Adrenal gland (tissue), 12 donors: ENCODE results near the gene CRNKL1. TPM values are rescaled to one million over a fixed set of nuclear protein-coding genes. Genes with fewer than 3 reads are reported as not detected.

ENCODE experiments used
- DNase-seq, 7 donors: peaks; one replicate each; pipeline ENCODE4 v3.0.0-alpha.2; 2019 to 2020
- H3K27ac ChIP-seq, 5 donors: fragments of 200-600 bp; sonication (generic) in 4 of 5; 1 replicate in 3 of 5; 2 replicates in 2 of 5; pipeline versions ENCODE4 v1.5.1 to v1.8.0; 2016 to 2020; ENCODE audit warnings: mild to moderate bottlenecking in 1 of 5
- H3K27me3 ChIP-seq: fragments of 200-600 bp; 2 replicates; pipeline ENCODE4 v1.8.0; 2021
- H3K36me3 ChIP-seq, 2 donors: fragments of 200-600 bp; replicated peaks in 1 of 2; 1 replicate in 1 of 2; 2 replicates in 1 of 2; pipeline versions ENCODE4 v1.5.1 to v1.8.0; 2018 to 2022
- H3K4me1 ChIP-seq, 2 donors: fragments of 200-600 bp; replicated peaks in 1 of 2; 1 replicate in 1 of 2; 2 replicates in 1 of 2; pipeline versions ENCODE4 v1.5.1 to v1.8.0; 2018 to 2021
- H3K4me3 ChIP-seq, 4 donors: fragments of 200-600 bp; sonication (generic) in 3 of 4; one replicate each; pipeline ENCODE4 v1.5.1; 2016 to 2018
- H3K9me3 ChIP-seq, 3 donors: fragments of 200-600 bp; sonication (generic) in 1 of 3; replicated peaks in 1 of 3; 1 replicate in 2 of 3; 2 replicates in 1 of 3; pipeline versions ENCODE4 v1.5.1 to v1.8.0; 2016 to 2021
- CTCF ChIP-seq, 6 experiments: fragments of 450-650 bp in 4 of 6; fragments of 200-600 bp in 2 of 6; sonication (generic) in 1 of 6; IDR thresholded peaks; 1 replicate in 5 of 6; 2 replicates in 1 of 6; pipeline versions ENCODE4 v1.5.1 to v1.8.0; 2016 to 2021; ENCODE audit warnings: antibody characterized with exemption in 6 of 6, mild to moderate bottlenecking in 2 of 6, moderate library complexity in 1 of 6
- POLR2A ChIP-seq, 2 donors: fragments of 450-650 bp; IDR thresholded peaks; one replicate each; pipeline ENCODE4 v1.6.1; 2017; ENCODE audit warnings: antibody characterized with exemption in 2 of 2, mild to moderate bottlenecking in 2 of 2, moderate library complexity in 1 of 2
- WGBS, 4 donors: extraction: QIAGEN DNeasy Blood & Tissue Kit in 2 of 4; methylation state at CpG; one replicate each; pipeline versions ENCODE4 v1.1.5 to v1.1.7; 2013 to 2017; 5-methylcytosine and 5-hydroxymethylcytosine counted together
- intact Hi-C, 2 donors: fragments of 100-400 bp; cut with DNase I; formaldehyde crosslinking; loops; one replicate each; pipeline versions ENCODE4 v1.14.1 to v1.15.0; 2022 to 2023
- polyA plus RNA-seq, 3 donors: library from polyadenylated mRNA; stranded (reverse); fragments of 200-250 nt in 2 of 3; fragments of 350-450 nt in 1 of 3; fragmentation: Illumina TruSeq in 1 of 3; extraction: RNeasy Lipid Tissue Mini Kit (QIAGEN cat#74804) in 1 of 3; gene quantifications; one replicate each; pipeline ENCODE4 v1.2.3, GENCODE V29; 2013 to 2014
- total RNA-seq, 9 donors: library from RNA; depleted of rRNA in 4 of 9; stranded (reverse); fragments of >200 nt in 4 of 9; fragments of 120-200 nt in 1 of 9; fragmentation: NEBNext Ultra II Directional in 1 of 9; extraction: Animal tissue kit (Norgen Biotek cat#: 25700) in 1 of 9; gene quantifications; one replicate each; pipeline versions ENCODE4 v1.1.0 to v1.2.4, GENCODE V29; 2013 to 2023
- donor health status: healthy with polysubstance abuse.
- donor health status: Bipolar disorder and iron deficiency.
- donor health status: DM: yes; HTN: yes; CAD: no.
- donor health status: DM: no; HTN: no; CAD: no.
- donor health status: DM: no; HTN: no; CAD: no.
- donor health status: DM: yes; HTN: yes; CAD: no.

Gene CRNKL1
- total and polyA plus RNA-seq, 12 donors = 9.6 to 32.0 (median 18.7) TPM

GRCh38 chr20:20089018-20089417 is 36.8 kb upstream of the CRNKL1 start:
- 66 to 88% (median 78%) methylated on average over 3 to 4 of the region's 4 CpGs for WGBS, 4 donors
- no peaks in the 10 kb centered on the region for H3K9me3 ChIP-seq
- DNase-seq = no peak
- H3K27ac ChIP-seq = no peak overlapping the region
- H3K4me3 ChIP-seq = no peak overlapping the region
- intact Hi-C loops = loop anchor here (5.0 to 10.0 kb wide), 2 partner anchors 148 to 156 kb away; no protein-coding TSS in a partner anchor
- TF ChIP-seq POLR2A (IDR thresholded peaks at IDR 0.05) (no peak), CTCF (IDR thresholded peaks at IDR 0.05) (no peak)
- H3K27me3 ChIP-seq = no peaks in the 10 kb centered on the region
- no peaks in the 10 kb centered on the region for H3K4me1 ChIP-seq
- H3K36me3 ChIP-seq = no peaks in the 10 kb centered on the region

GRCh38 chr20:20085812-20086211 is 33.5 kb upstream of the CRNKL1 start:
- TF ChIP-seq CTCF (IDR thresholded peaks at IDR 0.05) (no peak), POLR2A (IDR thresholded peaks at IDR 0.05) (no peak)
- no peak overlapping the region for H3K4me3 ChIP-seq
- H3K9me3 ChIP-seq = no peaks in the 10 kb centered on the region
- H3K4me1 ChIP-seq = no peaks in the 10 kb centered on the region
- intact Hi-C loops = loop anchor here (5.0 to 10.0 kb wide), 2 partner anchors 151 to 159 kb away; no protein-coding TSS in a partner anchor
- 39 to 46% (median 42%) methylated on average over 2 of the region's 2 CpGs for WGBS, 4 donors
- no peak overlapping the region for H3K27ac ChIP-seq
- DNase-seq = peak in 1 of 7 donors; percentile 68
- no peaks in the 10 kb centered on the region for H3K36me3 ChIP-seq
- peaks cover 9% of the 10 kb centered on the region for H3K27me3 ChIP-seq

- intact Hi-C loops = loop anchor here (5.0 to 10.0 kb wide), 2 partner anchors 152 to 160 kb away; no protein-coding TSS in a partner anchor
- Histone ChIP-seq H3K4me1 (no peaks in the 10 kb centered on the region), H3K9me3 (no peaks in the 10 kb centered on the region), H3K4me3 (no peak overlapping the region), H3K27ac (peak overlapping the region in 1 of 5 donors; percentile 7), H3K36me3 (no peaks in the 10 kb centered on the region), H3K27me3 (peaks cover 10% of the 10 kb centered on the region)
- WGBS, 4 donors = 69 to 80% (median 72%) methylated on average over 9 of the region's 9 CpGs
- TF ChIP-seq POLR2A (IDR thresholded peaks at IDR 0.05) (no peak), CTCF (IDR thresholded peaks at IDR 0.05) (no peak)
- peak in 2 of 7 donors; percentile 19 to 74 for DNase-seq
These were observed 32.8 kb upstream of the CRNKL1 start for GRCh38 chr20:20085071-20085470.

GRCh38 chr20:20084296-20084752 is 32.1 kb upstream of the CRNKL1 start:
- Histone ChIP-seq H3K4me3 (no peak overlapping the region), H3K9me3 (no peaks in the 10 kb centered on the region), H3K36me3 (no peaks in the 10 kb centered on the region), H3K27ac (no peak overlapping the region), H3K27me3 (peaks cover 10% of the 10 kb centered on the region), H3K4me1 (no peaks in the 10 kb centered on the region)
- no peak for TF ChIP-seq POLR2A (IDR thresholded peaks at IDR 0.05)
- TF ChIP-seq CTCF (IDR thresholded peaks at IDR 0.05) = no peak
- intact Hi-C loops = loop anchor here in 1 of 2 donors (10.0 kb wide), 1 partner anchor 160 kb away; no protein-coding TSS in a partner anchor
- 61 to 73% (median 66%) methylated on average over 8 of the region's 8 CpGs for WGBS, 4 donors
- peak in 1 of 7 donors; percentile 65 for DNase-seq
